ENCODE measurements around the gene NUTM1. TPM values are rescaled to one million over a fixed set of nuclear protein-coding genes. Genes with fewer than 3 reads are reported as not detected.
"Not testable (repeated sequence)": the region's sequence is repeated elsewhere in the genome, so short reads cannot be mapped to it uniquely, and the experiment has no call there.

The NUTM1 gene
- total and polyA plus RNA-seq, 7 donors: 0.01 TPM; not detected in 6

- Histone ChIP-seq H3K27me3 (ENCODE audit: insufficient read depth in 3 of 3, low read length in 2 of 3) (no peaks in the 10 kb centered on the region), H3K4me3 (no peak overlapping the region), H3K36me3 (ENCODE audit: insufficient read depth in 1 of 2, low read depth in 1 of 2) (no peaks in the 10 kb centered on the region), H3K27ac (no peak overlapping the region), H3K9me3 (no peaks in the 10 kb centered on the region), H3K4me1 (peaks cover 9% of the 10 kb centered on the region)
- no peak for TF ChIP-seq CTCF (IDR thresholded peaks at IDR 0.05)
- intact Hi-C loops (cut with DNase I): no loop called here
- ATAC-seq: no peak
- DNase-seq: no peak
- 57 to 68% (median 65%) methylated on average over 2 of the region's 2 CpGs for WGBS, 3 donors
Observed at GRCh38 chr15:34370129-34370528, 27.0 kb downstream of the NUTM1 start.

GRCh38 chr15:34370643-34371042, 27.5 kb downstream of the NUTM1 start:
- 35 to 55% (median 46%) methylated on average over 2 of the region's 2 CpGs for WGBS, 3 donors
- Histone ChIP-seq H3K27me3 (ENCODE audit: insufficient read depth in 3 of 3, low read length in 2 of 3) (no peaks in the 10 kb centered on the region), H3K9me3 (no peaks in the 10 kb centered on the region), H3K4me3 (no peak overlapping the region), H3K27ac (no peak overlapping the region), H3K36me3 (ENCODE audit: insufficient read depth in 1 of 2, low read depth in 1 of 2) (no peaks in the 10 kb centered on the region), H3K4me1 (peaks cover 7% of the 10 kb centered on the region)
- TF ChIP-seq CTCF (IDR thresholded peaks at IDR 0.05): no peak
- DNase-seq (no peak), ATAC-seq (no peak)
- intact Hi-C loops (cut with DNase I): no loop called here

- Histone ChIP-seq H3K36me3 (ENCODE audit: insufficient read depth in 1 of 2, low read depth in 1 of 2) (no peaks in the 10 kb centered on the region), H3K4me3 (no peak overlapping the region), H3K9me3 (no peaks in the 10 kb centered on the region), H3K4me1 (no peaks in the 10 kb centered on the region), H3K27me3 (ENCODE audit: insufficient read depth in 3 of 3, low read length in 2 of 3) (no peaks in the 10 kb centered on the region), H3K27ac (no peak overlapping the region)
- TF ChIP-seq CTCF (IDR thresholded peaks at IDR 0.05): no peak
- intact Hi-C loops (cut with DNase I): no loop called here
- 70 to 97% (median 91%) methylated on average over 8 of the region's 8 CpGs for WGBS, 3 donors
- no peak for ATAC-seq
- no peak for DNase-seq
Observed at GRCh38 chr15:34373951-34374350, 30.8 kb downstream of the NUTM1 start.

- no peaks in the 10 kb centered on the region for H3K4me1 ChIP-seq
- intact Hi-C loops (cut with DNase I): no loop called here
- H3K4me3 ChIP-seq: no peak overlapping the region
- no peak for ATAC-seq
- H3K27ac ChIP-seq: no peak overlapping the region
- no peak for TF ChIP-seq CTCF (IDR thresholded peaks at IDR 0.05)
- H3K27me3 ChIP-seq (ENCODE audit: insufficient read depth in 3 of 3, low read length in 2 of 3): no peaks in the 10 kb centered on the region
- H3K36me3 ChIP-seq (ENCODE audit: insufficient read depth in 1 of 2, low read depth in 1 of 2): no peaks in the 10 kb centered on the region
- H3K9me3 ChIP-seq: no peaks in the 10 kb centered on the region
- 50 to 96% (median 69%) methylated on average over 2 of the region's 2 CpGs for WGBS, 3 donors
- DNase-seq: no peak
Observed at GRCh38 chr15:34374816-34375215, 31.7 kb downstream of the NUTM1 start.

GRCh38 chr15:34375541-34375940, 32.4 kb downstream of the NUTM1 start:
- ATAC-seq; H3K27ac ChIP-seq; H3K36me3 ChIP-seq (ENCODE audit: insufficient read depth in 1 of 2, low read depth in 1 of 2); H3K4me3 ChIP-seq; H3K27me3 ChIP-seq (ENCODE audit: insufficient read depth in 3 of 3, low read length in 2 of 3); intact Hi-C loops (cut with DNase I); H3K9me3 ChIP-seq; H3K4me1 ChIP-seq; DNase-seq: not testable (repeated sequence)
- 90 to 98% (median 92%) methylated on average over 2 of the region's 2 CpGs for WGBS, 3 donors

Measured in psoas muscle (tissue), 8 donors.